ENCODE measurements around the gene PRR35. TPM values are rescaled to one million over a fixed set of nuclear protein-coding genes. Genes with fewer than 3 reads are reported as not detected.

Gene PRR35
- total and polyA plus RNA-seq, 3 donors from 2014 or later, result 1.7 to 7.2 (median 5.0) TPM

- TF ChIP-seq CTCF (IDR thresholded peaks at IDR 0.05), result no peak
- TF ChIP-seq POLR2A (IDR thresholded peaks at IDR 0.05), result no peak
- Histone ChIP-seq H3K36me3 (ENCODE audit: low read depth, missing control alignments) (no peaks in the 10 kb centered on the region), H3K4me3 (no peak overlapping the region), H3K27ac (no peak overlapping the region), H3K9me3 (no peaks in the 10 kb centered on the region), H3K4me1 (no peaks in the 10 kb centered on the region), H3K27me3 (no peaks in the 10 kb centered on the region)
- DNase-seq, result no peak
- intact Hi-C loops (cut with DNase I; ENCODE audit: low total_unique reads), result no loop called here
- 95 to 98% methylated on average over 13 to 26 of the region's 28 CpGs for WGBS, 2 donors
Observed at GRCh38 chr16:551210-551609, 9.0 kb upstream of the PRR35 start.

- intact Hi-C loops (cut with DNase I; ENCODE audit: low total_unique reads), result no loop called here
- H3K27ac ChIP-seq, result no peak overlapping the region
- H3K36me3 ChIP-seq (ENCODE audit: low read depth, missing control alignments), result no peaks in the 10 kb centered on the region
- H3K9me3 ChIP-seq, result no peaks in the 10 kb centered on the region
- no peak overlapping the region for H3K4me3 ChIP-seq
- no peaks in the 10 kb centered on the region for H3K27me3 ChIP-seq
- no peak for DNase-seq
- 97% methylated on average over 15 to 35 of the region's 35 CpGs for WGBS, 2 donors
- TF ChIP-seq CTCF (IDR thresholded peaks at IDR 0.05), result no peak
- TF ChIP-seq POLR2A (IDR thresholded peaks at IDR 0.05), result no peak
- no peaks in the 10 kb centered on the region for H3K4me1 ChIP-seq
Observed at GRCh38 chr16:552171-552570, 8.0 kb upstream of the PRR35 start.

GRCh38 chr16:553601-554296 lies 6.4 kb upstream of the PRR35 start:
- H3K4me1 ChIP-seq, result peaks cover 2% of the 10 kb centered on the region
- TF ChIP-seq POLR2A (IDR thresholded peaks at IDR 0.05) (no peak), CTCF (IDR thresholded peaks at IDR 0.05) (no peak)
- 94% methylated on average over 32 of the region's 33 CpGs; no CpG with 5 or more reads in 1 of the 2 donors for WGBS, 2 donors
- H3K27ac ChIP-seq, result no peak overlapping the region
- no peaks in the 10 kb centered on the region for H3K27me3 ChIP-seq
- H3K36me3 ChIP-seq (ENCODE audit: low read depth, missing control alignments), result no peaks in the 10 kb centered on the region
- no peak overlapping the region for H3K4me3 ChIP-seq
- no peaks in the 10 kb centered on the region for H3K9me3 ChIP-seq
- no peak for DNase-seq
- intact Hi-C loops (cut with DNase I; ENCODE audit: low total_unique reads), result no loop called here

- H3K36me3 ChIP-seq (ENCODE audit: low read depth, missing control alignments), result no peaks in the 10 kb centered on the region
- H3K4me3 ChIP-seq, result no peak overlapping the region
- intact Hi-C loops (cut with DNase I; ENCODE audit: low total_unique reads), result no loop called here
- no peak overlapping the region for H3K27ac ChIP-seq
- no peak for DNase-seq
- H3K9me3 ChIP-seq, result no peaks in the 10 kb centered on the region
- WGBS, 2 donors, result 91 to 92% methylated on average over 11 of the region's 11 CpGs
- TF ChIP-seq CTCF (IDR thresholded peaks at IDR 0.05) (no peak), POLR2A (IDR thresholded peaks at IDR 0.05) (no peak)
- peaks cover 8% of the 10 kb centered on the region for H3K4me1 ChIP-seq
- H3K27me3 ChIP-seq, result no peaks in the 10 kb centered on the region
Observed at GRCh38 chr16:554297-554621, 5.9 kb upstream of the PRR35 start.
